IPS-18c (cell line): ENCODE results near the gene SRGAP3.

Source experiments
- H3K4me3 ChIP-seq: 2 replicates; pipeline ENCODE4 v1.7.0; 2013; ENCODE audit warnings: low read depth, mild to moderate bottlenecking, low read length, moderate library complexity; ENCODE audit not compliant: insufficient read depth
- H3K9me3 ChIP-seq: one replicate; pipeline ENCODE4 v1.6.1; 2013; ENCODE audit warnings: mild to moderate bottlenecking, low read length, moderate library complexity; ENCODE audit not compliant: control insufficient read depth, insufficient read depth

Gene SRGAP3

GRCh38 chr3:9021271-9022009 is 228.0 kb downstream of the SRGAP3 start:
- H3K9me3 ChIP-seq: no peaks in the 10 kb centered on the region
- H3K4me3 ChIP-seq: no peak overlapping the region

DNA sequence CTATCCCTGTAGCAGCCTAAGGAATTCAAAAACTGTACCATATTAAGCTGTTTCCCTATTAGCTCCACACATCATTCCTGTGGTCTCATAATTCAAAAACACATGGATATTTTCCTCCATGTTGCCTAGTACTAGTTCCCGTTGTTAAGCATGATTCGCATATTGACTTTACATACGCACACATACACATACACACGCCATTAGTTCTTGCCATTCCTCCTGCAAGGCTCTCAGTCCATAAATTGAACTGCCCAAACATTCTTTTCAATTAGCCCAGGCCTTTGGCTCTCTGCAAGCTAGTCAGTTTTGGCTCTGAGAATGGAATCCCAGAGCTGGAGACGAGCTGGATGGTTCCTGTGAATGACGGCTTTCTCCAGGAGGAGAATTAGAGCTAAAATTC is 229.0 kb downstream of the SRGAP3 start:
- Histone ChIP-seq H3K9me3 (no peaks in the 10 kb centered on the region), H3K4me3 (no peak overlapping the region)

DNA sequence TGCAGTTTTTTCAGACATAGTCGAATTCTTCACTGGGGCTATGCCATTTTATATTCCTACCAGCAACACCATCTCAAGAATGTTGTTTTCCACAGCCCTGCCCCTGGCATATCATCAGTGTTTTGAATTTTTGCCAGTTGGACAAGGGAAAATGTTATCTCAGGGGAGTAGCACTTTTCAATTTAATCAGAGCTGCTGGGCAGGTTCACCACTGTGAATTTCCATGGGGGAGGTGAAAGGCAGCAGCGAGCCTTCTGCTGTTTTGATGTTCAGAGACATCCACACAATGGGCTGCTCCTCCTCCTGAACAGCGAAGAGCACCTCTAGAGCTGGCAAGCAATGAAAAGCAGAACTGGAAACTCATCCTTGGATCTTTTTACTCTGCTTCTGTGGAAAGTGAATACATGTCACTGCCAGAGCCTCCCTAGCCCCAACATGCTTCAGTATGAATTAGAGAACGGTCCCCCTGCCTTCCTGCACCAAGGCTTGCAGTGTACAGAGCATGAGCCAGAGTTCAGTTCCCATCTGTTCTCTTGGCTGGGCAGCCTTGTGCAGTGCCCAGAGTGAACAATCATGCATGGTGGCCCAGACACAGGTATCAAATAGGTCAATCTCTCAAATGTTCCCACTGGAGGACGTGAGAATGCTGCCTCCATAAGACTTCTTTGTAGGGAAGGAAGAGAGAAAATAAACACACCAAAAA is 230.0 kb downstream of the SRGAP3 start:
- H3K4me3 ChIP-seq: no peak overlapping the region
- H3K9me3 ChIP-seq: no peaks in the 10 kb centered on the region

GRCh38 chr3:9015250-9015649 is 234.2 kb downstream of the SRGAP3 start:
- Histone ChIP-seq H3K9me3 (no peaks in the 10 kb centered on the region), H3K4me3 (no peak overlapping the region)

DNA sequence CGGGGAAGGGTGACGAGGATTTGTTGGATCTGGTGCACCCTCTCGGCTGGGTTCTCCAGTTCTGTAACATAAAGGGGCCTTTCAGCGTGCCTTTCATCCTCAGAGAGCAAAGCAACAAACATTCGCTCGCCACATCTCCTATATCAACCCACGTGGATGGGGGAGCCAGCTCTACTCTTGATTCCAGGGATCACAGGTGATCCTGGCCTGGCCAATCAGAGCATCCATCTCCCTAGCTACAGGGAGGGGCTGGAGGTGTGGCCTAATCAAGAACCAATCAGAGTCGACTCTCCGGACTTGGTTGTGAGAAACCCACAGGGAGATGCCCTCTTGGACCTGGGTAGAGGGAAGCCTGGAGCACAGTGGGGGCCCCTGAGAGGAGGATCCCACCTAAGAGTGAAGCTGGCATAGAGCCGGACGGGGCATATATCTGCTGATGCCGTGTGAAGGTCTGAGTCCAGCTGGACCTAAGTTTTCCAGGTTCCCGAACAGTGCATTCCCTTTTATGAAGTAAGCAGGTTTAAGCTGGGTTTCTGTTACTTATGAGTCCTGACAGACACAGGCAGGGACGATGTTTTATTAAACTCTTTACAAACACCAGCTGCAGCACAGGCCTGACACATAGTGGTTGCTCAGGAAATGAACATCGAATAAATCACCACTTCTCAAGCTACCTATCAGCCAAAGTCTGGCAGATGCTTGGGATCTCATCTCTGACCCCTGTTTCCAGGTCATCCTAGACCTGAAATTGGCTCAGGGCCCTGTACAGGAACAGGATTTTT is 235.5 kb downstream of the SRGAP3 start:
- no peaks in the 10 kb centered on the region for H3K9me3 ChIP-seq
- no peak overlapping the region for H3K4me3 ChIP-seq

DNA sequence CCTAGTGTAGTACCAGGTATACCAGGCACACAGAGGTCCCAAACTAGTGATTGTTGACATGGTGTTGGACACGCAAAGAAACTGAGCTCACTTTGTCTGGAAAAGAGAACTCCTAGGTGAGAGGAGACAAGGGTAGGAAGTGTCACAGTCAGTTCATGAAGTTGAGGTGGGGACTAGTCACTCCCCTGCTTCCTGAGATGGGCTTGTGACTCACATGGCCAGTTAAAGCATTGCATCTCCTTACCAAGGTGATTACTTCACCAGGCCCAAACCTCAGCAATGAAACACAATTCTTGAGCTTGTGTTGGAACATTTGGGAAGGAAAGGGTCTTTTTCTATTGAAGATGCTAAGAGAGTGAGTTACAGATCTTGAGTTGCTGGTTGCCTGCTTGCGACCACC is 236.9 kb downstream of the SRGAP3 start:
- no peak overlapping the region for H3K4me3 ChIP-seq

GRCh38 chr3:9009976-9010545 is 239.4 kb downstream of the SRGAP3 start:
- H3K9me3 ChIP-seq: no peaks in the 10 kb centered on the region
- H3K4me3 ChIP-seq: no peak overlapping the region

More for the DNA sequence above, 236.9 kb downstream of the SRGAP3 start:
- no peaks in the 10 kb centered on the region for H3K9me3 ChIP-seq

- no peak overlapping the region for H3K4me3 ChIP-seq
- no peaks in the 10 kb centered on the region for H3K9me3 ChIP-seq
Measured at GRCh38 chr3:9008550-9009255, 240.7 kb downstream of the SRGAP3 start.

DNA sequence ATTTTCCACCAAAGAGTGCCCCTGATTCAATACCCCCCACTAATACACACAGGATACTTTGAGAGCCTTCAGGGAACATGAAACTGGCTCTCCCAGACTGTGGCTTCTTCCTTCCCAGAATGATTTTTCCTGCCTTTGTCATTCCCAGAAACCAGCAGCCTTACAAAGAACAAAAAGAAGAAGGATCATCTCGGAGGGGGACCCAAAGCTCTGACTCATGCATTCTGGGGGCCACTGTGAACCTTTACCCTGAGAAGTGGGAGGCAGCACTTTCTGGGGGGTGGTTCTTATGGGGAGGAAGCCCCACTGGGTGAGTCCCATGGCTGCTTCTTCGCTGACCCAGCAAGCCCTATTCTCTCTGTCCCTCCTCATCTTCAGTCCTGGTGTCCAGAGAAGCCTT is 241.5 kb downstream of the SRGAP3 start:
- Histone ChIP-seq H3K4me3 (no peak overlapping the region), H3K9me3 (no peaks in the 10 kb centered on the region)

GRCh38 chr3:9007213-9007612 is 242.2 kb downstream of the SRGAP3 start:
- H3K4me3 ChIP-seq: no peak overlapping the region
- no peaks in the 10 kb centered on the region for H3K9me3 ChIP-seq

DNA sequence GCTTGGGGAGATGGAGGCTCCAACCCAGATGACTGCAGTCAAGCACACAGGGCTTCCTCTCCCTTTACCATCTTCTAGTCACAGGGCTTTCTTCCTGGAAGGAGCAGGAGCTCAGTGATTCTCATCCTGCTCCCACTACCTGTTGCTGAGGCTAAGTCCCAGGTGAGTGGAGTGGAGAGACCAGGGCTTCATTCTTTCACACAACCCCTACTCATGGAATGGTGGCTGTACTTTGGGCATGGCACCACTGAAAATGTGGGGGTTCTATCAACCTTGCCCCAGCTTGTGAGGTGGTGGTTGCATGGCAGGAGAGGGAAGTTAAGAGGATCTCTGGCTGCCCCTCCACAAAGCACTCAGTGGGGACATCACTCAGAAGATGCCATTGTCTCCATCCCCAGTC is 249.4 kb downstream of the SRGAP3 start:
- no peaks in the 10 kb centered on the region for H3K9me3 ChIP-seq
- no peak overlapping the region for H3K4me3 ChIP-seq

DNA sequence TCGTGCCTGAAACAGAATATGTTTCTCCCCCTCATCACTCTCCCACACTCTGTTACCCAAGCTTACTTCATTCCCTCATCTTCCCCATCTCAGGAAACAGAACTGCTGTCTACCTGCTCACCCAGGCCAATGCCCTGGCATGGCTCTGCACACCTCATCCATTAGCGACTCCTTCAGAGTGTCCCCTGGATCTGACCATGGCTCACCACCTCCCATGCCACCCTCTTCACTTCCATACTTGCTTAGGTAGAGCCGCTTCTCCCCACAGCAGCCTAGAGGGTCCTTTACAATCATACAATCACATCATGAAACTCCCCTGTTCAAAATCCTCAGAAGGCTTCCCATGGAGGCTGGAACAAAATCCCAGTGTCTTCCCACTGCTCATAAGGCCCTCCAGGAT is 252.3 kb downstream of the SRGAP3 start:
- Histone ChIP-seq H3K9me3 (no peaks in the 10 kb centered on the region), H3K4me3 (no peak overlapping the region)

GRCh38 chr3:8996681-8997121 is 252.7 kb downstream of the SRGAP3 start:
- H3K9me3 ChIP-seq: no peaks in the 10 kb centered on the region
- H3K4me3 ChIP-seq: no peak overlapping the region

DNA sequence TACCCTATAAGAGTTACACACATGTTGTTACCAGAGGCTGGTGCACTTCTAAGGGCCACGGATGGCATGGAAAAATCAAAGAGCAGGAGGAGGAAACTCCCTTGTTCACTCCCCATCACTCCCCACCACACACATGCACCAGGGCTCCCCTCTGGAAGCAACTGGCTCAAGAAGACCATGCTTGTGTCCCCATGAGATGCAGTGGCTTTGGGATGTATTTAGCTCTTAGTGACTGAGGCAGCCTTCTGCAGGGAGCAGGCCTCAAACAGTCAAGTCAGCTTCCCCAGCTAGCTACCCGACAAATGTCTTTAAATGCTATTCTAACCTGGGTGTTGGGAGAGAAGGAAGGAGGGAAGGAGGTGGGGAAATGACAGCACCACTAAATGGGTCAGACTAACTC is 253.2 kb downstream of the SRGAP3 start:
- Histone ChIP-seq H3K9me3 (no peaks in the 10 kb centered on the region), H3K4me3 (no peak overlapping the region)

DNA sequence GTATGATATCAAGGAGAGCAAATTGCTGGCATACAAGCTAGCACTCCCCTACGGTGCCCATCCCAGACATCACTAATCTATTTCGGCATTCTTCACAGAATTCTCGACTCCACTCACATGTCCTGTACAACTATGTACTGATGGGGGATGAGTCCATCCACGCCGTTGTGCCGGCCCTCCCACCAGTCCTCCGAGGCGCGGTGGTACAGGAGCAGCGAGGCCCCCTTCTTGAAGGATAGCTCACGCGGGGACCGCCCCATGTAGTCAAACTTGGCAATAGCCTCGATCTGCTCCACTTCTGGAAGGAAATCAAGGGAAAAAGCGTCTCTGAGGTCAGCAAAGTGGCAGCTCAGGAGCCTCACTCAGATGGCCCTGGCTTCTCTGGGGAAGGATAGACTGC is 255.2 kb downstream of the SRGAP3 start:
- Histone ChIP-seq H3K4me3 (no peak overlapping the region), H3K9me3 (no peaks in the 10 kb centered on the region)

- Histone ChIP-seq H3K9me3 (no peaks in the 10 kb centered on the region), H3K4me3 (no peak overlapping the region)
Measured at GRCh38 chr3:8993331-8993730, 256.1 kb downstream of the SRGAP3 start.

DNA sequence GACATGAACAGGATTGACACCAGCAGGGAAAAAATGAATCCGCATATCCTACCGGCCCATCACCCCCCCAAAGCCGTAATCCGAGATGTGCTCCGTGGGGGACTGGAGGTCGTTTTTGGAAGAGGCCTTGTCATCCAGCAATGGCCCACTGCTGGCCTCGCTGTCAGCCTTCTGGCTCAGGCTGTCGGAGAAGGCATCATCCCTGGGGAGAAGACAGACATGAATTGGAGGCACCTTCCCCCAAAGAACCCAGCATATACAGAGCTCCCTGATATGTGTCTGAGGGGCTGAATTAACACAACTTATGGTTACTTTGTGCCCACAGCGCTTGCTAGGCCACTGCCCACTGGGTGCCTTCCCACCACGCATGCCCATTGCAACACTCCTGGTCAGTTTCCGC is 256.6 kb downstream of the SRGAP3 start:
- Histone ChIP-seq H3K4me3 (no peak overlapping the region), H3K9me3 (no peaks in the 10 kb centered on the region)
